Mesothelial cell of epicardium (in vitro differentiated cells): ENCODE data around the gene GFOD1. TPM values are rescaled to one million over a fixed set of nuclear protein-coding genes. Genes with fewer than 3 reads are reported as not detected.

Experiments
- DNase-seq, 2 experiments: peaks; one replicate each; pipeline ENCODE4 v3.0.0; 2021; ENCODE audit warnings: low spot score in 2 of 2; ENCODE audit not compliant: unreplicated experiment in 2 of 2
- H3K27ac Mint-ChIP-seq: 2 replicates; pipeline ENCODE4 v1.8.0; 2021; ENCODE audit warnings: mixed read lengths
- H3K27me3 Mint-ChIP-seq: 2 replicates; pipeline ENCODE4 v1.8.0; 2021; ENCODE audit warnings: low read depth, mixed read lengths
- H3K36me3 Mint-ChIP-seq: 2 replicates; pipeline ENCODE4 v1.8.0; 2021; ENCODE audit warnings: mixed read lengths
- H3K4me1 Mint-ChIP-seq: 2 replicates; pipeline ENCODE4 v1.8.0; 2021; ENCODE audit warnings: mixed read lengths
- H3K4me3 Mint-ChIP-seq: 2 replicates; pipeline ENCODE4 v1.8.0; 2021; ENCODE audit warnings: mild to moderate bottlenecking, moderate library complexity, mixed read lengths
- H3K9me3 Mint-ChIP-seq: 2 replicates; pipeline ENCODE4 v1.8.0; 2021; ENCODE audit warnings: mixed read lengths
- total RNA-seq: library from RNA; stranded (reverse); gene quantifications from 3 replicates; pipeline ENCODE4 v1.2.1, GENCODE V29; 2021
- TF ChIP-seq, protein P1 (sequence below): fragments of 200-600 bp; sonication (generic); IDR thresholded peaks from one replicate; pipeline ENCODE4 v1.5.0; 2021; ENCODE audit warnings: antibody characterized with exemption; ENCODE audit not compliant: unreplicated experiment

The GFOD1 gene
- total RNA-seq, 1 donor from 2014 or later, result 4.8 TPM

- H3K36me3 Mint-ChIP-seq, result no peaks in the 10 kb centered on the region
- peak overlapping the region; percentile 60 for H3K27ac Mint-ChIP-seq
- peaks cover 2% of the 10 kb centered on the region for H3K27me3 Mint-ChIP-seq
- no peaks in the 10 kb centered on the region for H3K9me3 Mint-ChIP-seq
- TF ChIP-seq, protein P1, sequence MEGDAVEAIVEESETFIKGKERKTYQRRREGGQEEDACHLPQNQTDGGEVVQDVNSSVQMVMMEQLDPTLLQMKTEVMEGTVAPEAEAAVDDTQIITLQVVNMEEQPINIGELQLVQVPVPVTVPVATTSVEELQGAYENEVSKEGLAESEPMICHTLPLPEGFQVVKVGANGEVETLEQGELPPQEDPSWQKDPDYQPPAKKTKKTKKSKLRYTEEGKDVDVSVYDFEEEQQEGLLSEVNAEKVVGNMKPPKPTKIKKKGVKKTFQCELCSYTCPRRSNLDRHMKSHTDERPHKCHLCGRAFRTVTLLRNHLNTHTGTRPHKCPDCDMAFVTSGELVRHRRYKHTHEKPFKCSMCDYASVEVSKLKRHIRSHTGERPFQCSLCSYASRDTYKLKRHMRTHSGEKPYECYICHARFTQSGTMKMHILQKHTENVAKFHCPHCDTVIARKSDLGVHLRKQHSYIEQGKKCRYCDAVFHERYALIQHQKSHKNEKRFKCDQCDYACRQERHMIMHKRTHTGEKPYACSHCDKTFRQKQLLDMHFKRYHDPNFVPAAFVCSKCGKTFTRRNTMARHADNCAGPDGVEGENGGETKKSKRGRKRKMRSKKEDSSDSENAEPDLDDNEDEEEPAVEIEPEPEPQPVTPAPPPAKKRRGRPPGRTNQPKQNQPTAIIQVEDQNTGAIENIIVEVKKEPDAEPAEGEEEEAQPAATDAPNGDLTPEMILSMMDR, result no peak
- peaks cover 37% of the 10 kb centered on the region for H3K4me1 Mint-ChIP-seq
- no peak for DNase-seq
- no peak overlapping the region for H3K4me3 Mint-ChIP-seq
Measured at GRCh38 chr6:13370623-13371022, 116.8 kb downstream of the GFOD1 start.

DNA sequence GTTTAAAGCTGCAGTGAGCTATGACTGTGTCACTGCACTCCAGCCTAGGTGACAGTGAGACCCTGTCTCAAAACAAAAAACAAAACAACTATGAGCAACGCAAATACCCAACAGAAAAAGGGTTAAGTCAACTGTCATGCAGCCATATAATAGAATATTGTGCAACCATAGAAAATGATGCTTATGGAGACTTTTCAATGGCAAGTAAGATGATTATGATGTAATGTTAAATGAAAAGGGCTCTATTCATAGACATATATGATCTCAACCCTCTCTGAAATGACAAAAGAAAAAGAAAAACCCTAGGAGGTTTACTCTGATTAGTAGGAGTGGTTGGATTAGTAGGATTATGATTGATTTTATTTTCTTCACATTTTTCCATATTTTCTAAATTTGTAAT, 117.8 kb downstream of the GFOD1 start:
- TF ChIP-seq, protein P1, result no peak
- Mint-ChIP-seq H3K9me3 (no peaks in the 10 kb centered on the region), H3K4me1 (peaks cover 37% of the 10 kb centered on the region), H3K4me3 (no peak overlapping the region), H3K27ac (no peak overlapping the region), H3K36me3 (no peaks in the 10 kb centered on the region), H3K27me3 (peaks cover 2% of the 10 kb centered on the region)
- no peak for DNase-seq

DNA sequence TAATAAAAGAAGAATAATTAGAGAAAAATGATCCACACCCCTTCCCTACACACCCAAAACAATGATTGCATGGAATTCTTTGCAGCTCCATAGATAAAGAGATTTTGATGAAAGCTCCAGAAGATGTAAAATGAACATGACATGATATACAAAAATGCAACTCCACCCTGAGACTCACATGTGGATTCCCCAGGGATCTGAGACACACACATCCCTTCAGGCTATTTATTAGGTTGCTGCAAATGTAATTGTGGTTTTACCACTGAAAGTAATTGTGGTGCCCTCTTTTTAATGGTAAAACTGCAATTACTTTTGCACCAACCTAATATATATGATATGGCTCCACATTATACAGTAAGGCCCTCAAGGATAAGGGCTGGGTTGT, 118.7 kb downstream of the GFOD1 start:
- Mint-ChIP-seq H3K36me3 (no peaks in the 10 kb centered on the region), H3K4me3 (no peak overlapping the region), H3K27ac (no peak overlapping the region), H3K27me3 (peaks cover 2% of the 10 kb centered on the region), H3K4me1 (peaks cover 36% of the 10 kb centered on the region), H3K9me3 (no peaks in the 10 kb centered on the region)
- DNase-seq, result no peak
- TF ChIP-seq, protein P1, result no peak

DNA sequence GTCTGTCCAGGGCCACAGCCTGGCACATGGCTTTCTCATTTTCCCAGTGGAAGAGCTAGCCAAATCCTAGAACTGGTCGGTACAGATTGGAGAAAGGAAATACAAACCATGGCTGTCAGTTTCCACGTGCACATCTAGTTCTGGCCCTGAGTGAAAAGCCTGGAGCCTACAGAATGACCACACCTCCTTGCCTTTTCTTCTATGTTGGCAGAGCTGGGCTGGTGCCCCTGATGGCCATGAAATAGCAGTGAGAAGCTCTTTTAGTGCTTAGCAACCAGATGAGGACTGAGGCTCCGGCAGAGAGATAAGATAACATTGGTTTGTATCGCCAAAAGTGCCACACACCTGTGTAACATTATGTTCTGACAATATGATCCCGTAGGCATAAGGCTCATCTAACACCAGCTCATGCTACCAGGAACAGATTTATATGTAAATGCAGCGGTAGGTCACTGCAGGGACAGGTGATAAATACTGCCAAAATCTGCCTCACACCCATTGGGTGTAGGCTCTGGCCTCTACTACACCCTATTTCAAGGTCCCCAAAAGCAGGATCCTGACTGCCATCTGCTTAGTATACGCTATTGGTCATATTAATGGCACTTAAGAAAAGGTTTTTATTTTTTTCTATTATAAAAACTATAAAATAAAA, 119.2 kb downstream of the GFOD1 start:
- no peak overlapping the region for H3K4me3 Mint-ChIP-seq
- no peaks in the 10 kb centered on the region for H3K36me3 Mint-ChIP-seq
- no peak for DNase-seq
- peaks cover 30% of the 10 kb centered on the region for H3K4me1 Mint-ChIP-seq
- H3K27ac Mint-ChIP-seq, result no peak overlapping the region
- no peaks in the 10 kb centered on the region for H3K9me3 Mint-ChIP-seq
- TF ChIP-seq, protein P1, result no peak
- no peaks in the 10 kb centered on the region for H3K27me3 Mint-ChIP-seq

DNA sequence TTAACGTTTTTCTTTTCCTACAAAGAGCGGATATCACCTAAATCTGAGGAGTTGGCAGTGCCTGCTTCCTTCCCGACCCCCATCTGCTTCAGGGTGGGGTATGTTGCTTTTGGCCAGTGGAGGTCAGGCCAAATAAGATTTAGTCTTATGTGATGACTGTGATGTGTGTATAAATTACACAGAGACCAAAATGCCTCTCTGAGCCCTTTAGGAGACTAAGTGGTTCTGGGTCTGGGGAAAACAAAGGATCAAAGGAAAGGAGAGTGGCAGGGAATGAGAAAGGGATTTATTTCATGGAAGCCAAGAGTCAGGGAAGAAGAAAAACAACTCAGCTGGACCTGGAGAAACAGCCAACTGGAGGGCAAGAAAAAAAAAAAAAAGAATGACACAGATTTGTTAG, 120.0 kb downstream of the GFOD1 start:
- no peak for DNase-seq
- Mint-ChIP-seq H3K4me3 (no peak overlapping the region), H3K4me1 (peaks cover 24% of the 10 kb centered on the region), H3K27me3 (no peaks in the 10 kb centered on the region), H3K27ac (peak overlapping the region; percentile 14), H3K36me3 (no peaks in the 10 kb centered on the region), H3K9me3 (no peaks in the 10 kb centered on the region)
- TF ChIP-seq, protein P1, result no peak

- peaks cover 21% of the 10 kb centered on the region for H3K4me1 Mint-ChIP-seq
Measured at GRCh38 chr6:13365320-13365719, 122.1 kb downstream of the GFOD1 start.

More at GRCh38 chr6:13365320-13365719, 122.1 kb downstream of the GFOD1 start:
- no peak for DNase-seq
- no peaks in the 10 kb centered on the region for H3K9me3 Mint-ChIP-seq
- no peak overlapping the region for H3K27ac Mint-ChIP-seq
- no peak overlapping the region for H3K4me3 Mint-ChIP-seq
- no peaks in the 10 kb centered on the region for H3K27me3 Mint-ChIP-seq
- no peaks in the 10 kb centered on the region for H3K36me3 Mint-ChIP-seq
- TF ChIP-seq, protein P1, result no peak
